PC-3 (cell line): ENCODE data around the gene ETV6.

Experiments used
- EZH2 ChIP-seq: fragments of 300-600 bp; sonication (generic); IDR thresholded peaks from one replicate; pipeline ENCODE4 v1.6.1; 2017; ENCODE audit warnings: antibody characterized with exemption, mild to moderate bottlenecking, low read length; ENCODE audit not compliant: unreplicated experiment
- TF ChIP-seq, protein P1 (sequence below): fragments of 300-600 bp; sonication (generic); conservative IDR thresholded peaks from 2 replicates; pipeline ENCODE4 v1.5.1; 2017; ENCODE audit warnings: antibody characterized with exemption, low read depth, mild to moderate bottlenecking, low read length

DNA sequence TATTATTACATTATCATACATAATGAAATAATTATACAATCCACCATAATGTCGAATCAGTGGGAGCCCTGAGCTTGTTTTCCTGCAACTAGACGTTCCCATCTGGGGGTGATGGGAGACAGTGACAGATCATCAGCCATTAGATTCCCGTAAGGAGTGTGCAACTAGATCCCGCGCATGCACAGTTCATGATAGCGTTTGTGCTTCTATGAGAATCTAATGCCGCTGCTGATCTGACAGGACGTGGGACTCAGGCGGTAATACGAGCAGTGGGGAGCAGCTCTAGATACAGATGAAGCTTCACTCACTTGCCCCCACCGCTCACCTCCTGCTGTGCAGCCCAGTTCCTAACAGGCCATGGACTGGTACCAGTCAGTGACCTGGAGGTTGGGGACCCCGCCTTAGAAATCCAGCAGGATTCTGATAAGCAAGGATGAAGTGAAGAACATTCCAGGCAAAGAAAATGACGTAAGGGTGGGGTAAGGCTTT is 204.6 kb downstream of the ETV6 start:
- TF ChIP-seq, protein P1, sequence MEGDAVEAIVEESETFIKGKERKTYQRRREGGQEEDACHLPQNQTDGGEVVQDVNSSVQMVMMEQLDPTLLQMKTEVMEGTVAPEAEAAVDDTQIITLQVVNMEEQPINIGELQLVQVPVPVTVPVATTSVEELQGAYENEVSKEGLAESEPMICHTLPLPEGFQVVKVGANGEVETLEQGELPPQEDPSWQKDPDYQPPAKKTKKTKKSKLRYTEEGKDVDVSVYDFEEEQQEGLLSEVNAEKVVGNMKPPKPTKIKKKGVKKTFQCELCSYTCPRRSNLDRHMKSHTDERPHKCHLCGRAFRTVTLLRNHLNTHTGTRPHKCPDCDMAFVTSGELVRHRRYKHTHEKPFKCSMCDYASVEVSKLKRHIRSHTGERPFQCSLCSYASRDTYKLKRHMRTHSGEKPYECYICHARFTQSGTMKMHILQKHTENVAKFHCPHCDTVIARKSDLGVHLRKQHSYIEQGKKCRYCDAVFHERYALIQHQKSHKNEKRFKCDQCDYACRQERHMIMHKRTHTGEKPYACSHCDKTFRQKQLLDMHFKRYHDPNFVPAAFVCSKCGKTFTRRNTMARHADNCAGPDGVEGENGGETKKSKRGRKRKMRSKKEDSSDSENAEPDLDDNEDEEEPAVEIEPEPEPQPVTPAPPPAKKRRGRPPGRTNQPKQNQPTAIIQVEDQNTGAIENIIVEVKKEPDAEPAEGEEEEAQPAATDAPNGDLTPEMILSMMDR: no peak
- TF ChIP-seq EZH2: no peak
